ENCODE data around the gene WDR47.
"Not testable (repeated sequence)": the region's sequence is repeated elsewhere in the genome, so short reads cannot be mapped to it uniquely, and the experiment has no call there.

WDR47 gene

DNA sequence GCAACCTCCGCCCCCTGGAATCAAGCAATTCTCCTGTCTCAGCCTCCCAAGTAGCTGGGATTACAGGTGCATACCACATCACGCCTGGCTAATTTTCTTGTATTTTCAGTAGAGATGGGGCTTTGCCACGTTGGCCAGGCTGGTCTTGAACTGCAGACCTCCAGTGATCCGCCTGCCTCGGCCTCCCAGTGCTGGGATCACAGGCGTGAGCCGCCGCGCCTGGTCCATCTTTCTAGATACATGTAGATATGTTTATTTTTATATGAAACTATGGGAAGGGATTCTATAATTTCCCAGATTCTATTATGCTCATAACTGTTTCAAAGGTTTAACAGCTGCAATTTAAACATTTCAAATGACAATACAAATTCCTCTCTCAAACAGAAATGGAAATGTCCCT, 105.7 kb downstream of the WDR47 start:
- H3K27me3 ChIP-seq (replicated peaks in 2 of 5; ENCODE audit: control insufficient read depth in 4 of 5, insufficient read depth in 5 of 5, low read length in 4 of 5): no peaks in the 10 kb centered on the region
- no peak for DNase-seq
- no peak overlapping the region for H3K27ac ChIP-seq (ENCODE audit: insufficient read depth in 1 of 2, low read depth in 1 of 2, low read length in 2 of 2, poor library complexity in 1 of 2, severe bottlenecking in 2 of 2)
- no peaks in the 10 kb centered on the region for H3K9me3 ChIP-seq (ENCODE audit: control extremely low read depth in 1 of 5, control insufficient read depth in 4 of 5, insufficient read depth in 2 of 5, low read depth in 1 of 5, low read length in 4 of 5)
- no peaks in the 10 kb centered on the region for H3K4me1 ChIP-seq (ENCODE audit: control extremely low read depth in 1 of 4, control insufficient read depth in 4 of 4, insufficient read depth in 4 of 4, low read length in 3 of 4)
- no peak overlapping the region for H3K4me3 ChIP-seq (ENCODE audit: control insufficient read depth in 1 of 7, extremely low read depth in 1 of 7, insufficient read depth in 4 of 7, low read depth in 2 of 7, low read length in 6 of 7)
- 98% methylated on average over 4 of the region's 9 CpGs for WGBS (ENCODE audit: insufficient coverage)
- ChIA-PET CTCF (no interaction called here), POLR2A (no interaction called here)
- peaks cover 24 to 79% (median 50%) of the 10 kb centered on the region in 4 experiments for H3K36me3 ChIP-seq (ENCODE audit: control insufficient read depth in 4 of 4, insufficient read depth in 4 of 4, low read length in 3 of 4)

- Histone ChIP-seq H3K27me3 (replicated peaks in 2 of 5; ENCODE audit: control insufficient read depth in 4 of 5, insufficient read depth in 5 of 5, low read length in 4 of 5) (no peaks in the 10 kb centered on the region), H3K9me3 (ENCODE audit: control extremely low read depth in 1 of 5, control insufficient read depth in 4 of 5, insufficient read depth in 2 of 5, low read depth in 1 of 5, low read length in 4 of 5) (no peaks in the 10 kb centered on the region), H3K4me3 (ENCODE audit: control insufficient read depth in 1 of 7, extremely low read depth in 1 of 7, insufficient read depth in 4 of 7, low read depth in 2 of 7, low read length in 6 of 7) (no peak overlapping the region), H3K4me1 (ENCODE audit: control extremely low read depth in 1 of 4, control insufficient read depth in 4 of 4, insufficient read depth in 4 of 4, low read length in 3 of 4) (no peaks in the 10 kb centered on the region), H3K27ac (ENCODE audit: insufficient read depth in 1 of 2, low read depth in 1 of 2, low read length in 2 of 2, poor library complexity in 1 of 2, severe bottlenecking in 2 of 2) (no peak overlapping the region), H3K36me3 (ENCODE audit: control insufficient read depth in 4 of 4, insufficient read depth in 4 of 4, low read length in 3 of 4) (peaks cover 31 to 88% (median 57%) of the 10 kb centered on the region in 4 experiments)
- POLR2A ChIA-PET: no interaction called here
- WGBS (ENCODE audit: insufficient coverage): 100% methylated on average over 3 of the region's 5 CpGs
- no peak for DNase-seq
- CTCF ChIA-PET: no interaction called here
These were observed 108.0 kb downstream of the WDR47 start for GRCh38 chr1:108933944-108934343.

- H3K9me3 ChIP-seq (ENCODE audit: control extremely low read depth in 1 of 5, control insufficient read depth in 4 of 5, insufficient read depth in 2 of 5, low read depth in 1 of 5, low read length in 4 of 5); CTCF ChIA-PET; H3K27me3 ChIP-seq (replicated peaks in 2 of 5; ENCODE audit: control insufficient read depth in 4 of 5, insufficient read depth in 5 of 5, low read length in 4 of 5); H3K4me3 ChIP-seq (ENCODE audit: control insufficient read depth in 1 of 7, extremely low read depth in 1 of 7, insufficient read depth in 4 of 7, low read depth in 2 of 7, low read length in 6 of 7); H3K4me1 ChIP-seq (ENCODE audit: control extremely low read depth in 1 of 4, control insufficient read depth in 4 of 4, insufficient read depth in 4 of 4, low read length in 3 of 4); H3K27ac ChIP-seq (ENCODE audit: insufficient read depth in 1 of 2, low read depth in 1 of 2, low read length in 2 of 2, poor library complexity in 1 of 2, severe bottlenecking in 2 of 2); DNase-seq: not testable (repeated sequence)
- POLR2A ChIA-PET: interaction anchor here (0.6 kb wide), 1 partner anchor 208 kb away, joined by 3 read pairs; no protein-coding TSS in a partner anchor
- 88% methylated on average over 1 of the region's 1 CpG for WGBS (ENCODE audit: insufficient coverage)
- peaks cover 24 to 94% (median 66%) of the 10 kb centered on the region in 4 experiments for H3K36me3 ChIP-seq (ENCODE audit: control insufficient read depth in 4 of 4, insufficient read depth in 4 of 4, low read length in 3 of 4)
These were observed 114.3 kb downstream of the WDR47 start for GRCh38 chr1:108927565-108927964.

- Histone ChIP-seq H3K27me3 (replicated peaks in 2 of 5; ENCODE audit: control insufficient read depth in 4 of 5, insufficient read depth in 5 of 5, low read length in 4 of 5) (no peaks in the 10 kb centered on the region), H3K27ac (ENCODE audit: insufficient read depth in 1 of 2, low read depth in 1 of 2, low read length in 2 of 2, poor library complexity in 1 of 2, severe bottlenecking in 2 of 2) (peak overlapping the region in 1 of 2 experiments; percentile 18), H3K4me1 (ENCODE audit: control extremely low read depth in 1 of 4, control insufficient read depth in 4 of 4, insufficient read depth in 4 of 4, low read length in 3 of 4) (no peaks in the 10 kb centered on the region), H3K4me3 (ENCODE audit: control insufficient read depth in 1 of 7, extremely low read depth in 1 of 7, insufficient read depth in 4 of 7, low read depth in 2 of 7, low read length in 6 of 7) (no peak overlapping the region), H3K36me3 (ENCODE audit: control insufficient read depth in 4 of 4, insufficient read depth in 4 of 4, low read length in 3 of 4) (peaks cover 20 to 91% (median 67%) of the 10 kb centered on the region in 4 experiments), H3K9me3 (ENCODE audit: control extremely low read depth in 1 of 5, control insufficient read depth in 4 of 5, insufficient read depth in 2 of 5, low read depth in 1 of 5, low read length in 4 of 5) (no peaks in the 10 kb centered on the region)
- ChIA-PET CTCF (no interaction called here), POLR2A (no interaction called here)
- no peak for DNase-seq
- WGBS (ENCODE audit: insufficient coverage): 100% methylated on average over 1 of the region's 2 CpGs
These were observed 116.0 kb downstream of the WDR47 start for GRCh38 chr1:108925920-108926319.
